Measurements from ENCODE around the gene PHYHIPL.
"Not testable (repeated sequence)": the region's sequence is repeated elsewhere in the genome, so short reads cannot be mapped to it uniquely, and the experiment has no call there.

The PHYHIPL gene

DNA sequence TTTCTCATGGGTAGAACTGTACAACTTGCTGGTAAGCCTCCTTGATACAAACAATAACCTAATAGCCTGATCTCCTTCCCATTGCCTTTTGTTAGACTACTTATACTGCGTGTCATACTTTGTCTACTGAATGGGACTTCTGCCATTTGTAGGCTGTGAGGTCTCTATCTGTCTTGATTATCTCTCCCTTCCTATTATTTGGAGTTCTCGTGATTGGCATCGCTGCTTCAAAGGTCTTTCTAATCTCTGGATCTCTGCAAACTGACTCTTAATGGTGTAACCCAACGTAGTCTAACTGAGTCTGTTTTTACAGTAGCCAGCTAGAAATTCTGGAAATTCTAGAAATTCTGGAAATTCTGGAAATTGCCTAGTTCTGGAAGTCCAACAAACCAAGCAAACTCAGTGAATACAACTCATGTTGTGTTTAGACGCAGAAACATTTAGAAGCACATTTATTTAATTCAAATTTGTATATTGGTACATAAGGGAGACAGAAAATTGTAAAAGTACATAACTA, 29.8 kb downstream of the PHYHIPL start:
- DNase-seq, result no peak

DNA sequence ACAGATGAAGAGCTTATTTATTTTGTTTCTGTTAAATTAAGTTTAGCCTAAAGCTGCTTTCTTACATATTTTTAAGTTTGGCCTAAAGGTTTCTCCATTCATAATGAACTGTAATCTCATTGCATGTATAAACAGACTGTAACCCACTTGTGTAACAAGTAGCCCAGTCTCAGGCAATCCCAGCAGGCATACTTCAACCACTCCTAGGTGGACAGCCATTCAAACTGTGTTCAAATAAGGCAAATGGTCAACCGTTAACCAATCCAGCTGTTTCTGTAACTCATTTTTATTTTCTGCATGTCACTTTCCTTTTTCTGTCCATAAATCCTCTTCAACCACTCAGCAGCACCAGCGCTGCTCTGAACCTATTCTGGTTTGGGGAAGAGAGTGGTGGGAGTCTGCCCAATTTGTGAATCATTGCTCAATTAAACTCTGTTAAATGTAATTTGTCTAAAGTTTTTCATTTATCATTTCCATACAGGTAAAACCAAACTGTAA, 35.9 kb downstream of the PHYHIPL start:
- DNase-seq, result no peak

GRCh38 chr10:59214160-59214559, 37.7 kb downstream of the PHYHIPL start:
- no peak for DNase-seq

GRCh38 chr10:59216178-59216869, 39.9 kb downstream of the PHYHIPL start:
- no peak for DNase-seq

- no peak for DNase-seq
Measured at GRCh38 chr10:59222788-59223187, 46.3 kb downstream of the PHYHIPL start.

DNA sequence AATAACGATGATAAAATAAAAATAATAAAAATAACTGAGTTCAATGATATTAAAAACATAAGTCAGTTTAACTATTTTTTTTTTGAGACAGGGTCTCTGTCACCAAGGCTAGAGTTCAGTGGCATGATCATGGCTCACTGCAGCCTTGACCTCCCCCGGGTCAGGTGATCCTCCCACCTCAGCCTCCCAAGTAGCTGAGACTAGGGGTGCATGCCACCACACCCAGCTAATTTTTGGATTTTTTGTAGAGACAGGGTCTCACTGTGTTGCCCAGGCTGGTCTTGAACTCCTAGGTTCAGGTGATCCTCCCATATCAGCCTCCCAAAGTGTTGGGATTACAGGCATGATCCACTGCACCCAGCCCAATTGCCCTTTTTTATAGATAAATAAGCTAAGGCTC, 47.2 kb downstream of the PHYHIPL start:
- DNase-seq, result not testable (repeated sequence)

DNA sequence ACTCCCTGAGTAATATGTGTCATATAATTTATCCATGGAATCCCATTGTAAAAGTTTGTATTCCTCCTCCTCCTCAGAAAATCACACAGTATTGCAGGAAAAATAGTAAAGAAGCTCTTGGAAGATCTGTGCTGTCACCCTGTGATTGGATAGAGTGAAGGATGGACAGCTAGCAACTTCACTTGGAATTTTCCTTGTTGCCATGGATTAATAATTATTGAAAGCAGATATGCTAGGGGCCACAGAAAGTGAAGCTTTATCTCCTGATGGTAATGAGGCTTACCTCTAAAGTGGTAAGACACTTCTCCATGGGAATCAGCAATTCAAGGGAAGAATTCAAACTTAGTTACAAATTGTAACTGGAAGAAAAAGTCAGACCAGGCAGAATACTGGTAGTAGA, 48.8 kb downstream of the PHYHIPL start:
- no peak for DNase-seq

DNA sequence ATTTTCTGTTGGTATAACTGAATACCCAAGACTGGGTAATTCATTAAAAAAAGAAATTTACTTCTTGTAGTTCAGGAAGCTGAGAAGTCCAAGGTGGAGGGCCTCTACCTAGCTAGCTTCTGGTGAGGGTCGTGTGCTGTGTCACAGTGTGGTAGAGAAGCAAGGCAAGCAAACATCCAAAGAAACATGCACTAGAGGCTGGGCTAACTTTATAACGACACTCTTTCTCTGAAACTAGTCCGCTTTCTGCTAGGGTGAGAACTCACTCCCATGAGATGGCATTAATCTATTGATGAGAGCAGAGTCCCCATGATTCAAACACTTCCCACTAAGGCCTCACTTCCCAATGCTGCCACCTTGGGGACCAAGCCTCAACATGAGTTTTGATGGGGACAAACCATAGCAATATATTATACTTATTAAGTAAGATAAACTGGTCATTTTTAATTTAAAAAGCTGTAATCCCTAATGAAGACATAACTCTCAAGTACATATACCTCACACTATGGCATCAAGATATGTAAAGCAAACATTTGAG, 50.8 kb downstream of the PHYHIPL start:
- no peak for DNase-seq

GRCh38 chr10:59229441-59229840, 53.0 kb downstream of the PHYHIPL start:
- no peak for DNase-seq

DNA sequence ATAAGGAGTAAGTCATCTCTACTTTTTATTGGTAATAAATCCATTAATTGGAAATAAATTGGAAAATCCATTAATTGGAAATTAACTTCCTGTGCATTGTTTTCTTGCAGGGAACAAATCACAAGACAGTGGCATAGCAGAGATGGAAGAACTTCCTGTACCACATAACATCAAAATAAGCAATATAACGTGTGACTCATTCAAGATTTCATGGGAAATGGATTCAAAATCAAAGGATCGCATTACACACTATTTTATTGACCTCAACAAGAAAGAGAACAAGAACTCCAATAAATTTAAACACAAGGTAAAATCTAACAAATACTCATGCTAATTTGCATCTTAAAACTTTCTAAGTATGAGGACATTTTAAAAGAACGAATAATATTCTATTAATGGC, 57.8 kb downstream of the PHYHIPL start:
- no peak for DNase-seq

GRCh38 chr10:59234816-59235429, 58.5 kb downstream of the PHYHIPL start:
- peak; percentile 23 for DNase-seq

DNA sequence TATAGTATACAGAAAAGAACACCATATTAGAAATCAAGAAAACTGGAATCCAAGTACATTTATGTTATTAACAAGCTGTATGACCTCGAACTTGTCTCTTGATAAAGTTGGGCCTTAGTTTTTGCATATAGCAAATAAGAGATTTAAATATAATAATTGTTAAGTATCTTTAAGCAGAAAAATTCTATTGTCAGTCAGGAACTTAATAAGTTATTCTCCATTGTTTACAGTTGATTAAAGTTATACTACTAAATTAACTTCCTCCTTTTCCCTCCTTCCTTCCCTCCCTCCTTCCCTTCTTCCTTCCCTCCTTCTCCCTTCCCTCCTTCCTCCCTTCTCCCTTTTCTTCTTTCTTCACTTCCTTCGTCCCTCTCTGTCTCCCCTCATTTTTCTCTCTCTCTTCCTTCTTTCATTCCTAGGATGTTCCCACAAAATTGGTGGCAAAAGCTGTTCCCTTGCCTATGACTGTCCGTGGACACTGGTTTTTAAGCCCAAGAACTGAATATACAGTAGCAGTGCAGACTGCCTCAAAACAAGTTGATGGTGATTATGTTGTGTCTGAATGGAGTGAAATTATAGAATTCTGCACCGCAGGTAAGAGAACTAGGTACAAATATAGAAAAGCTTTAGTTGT, 59.7 kb downstream of the PHYHIPL start:
- no peak for DNase-seq

DNA sequence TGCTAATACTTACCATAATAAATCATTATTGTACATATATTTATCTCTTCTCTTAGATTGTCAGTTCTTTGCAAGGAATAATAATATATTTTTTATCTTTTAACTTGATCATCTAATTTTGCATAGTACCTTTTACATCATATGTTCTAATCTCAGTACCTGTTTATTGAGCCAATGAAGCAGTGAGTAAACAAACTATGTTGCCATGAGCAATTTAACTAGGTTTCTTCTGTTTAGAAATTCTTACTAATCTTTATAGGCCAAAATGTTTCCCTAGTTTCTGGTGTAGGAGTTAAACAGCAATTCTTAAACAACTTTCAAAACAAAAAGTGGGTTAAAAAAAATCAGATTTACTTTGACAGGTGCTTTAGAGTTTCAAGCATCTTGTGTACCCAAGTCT, 61.3 kb downstream of the PHYHIPL start:
- no peak for DNase-seq

DNA sequence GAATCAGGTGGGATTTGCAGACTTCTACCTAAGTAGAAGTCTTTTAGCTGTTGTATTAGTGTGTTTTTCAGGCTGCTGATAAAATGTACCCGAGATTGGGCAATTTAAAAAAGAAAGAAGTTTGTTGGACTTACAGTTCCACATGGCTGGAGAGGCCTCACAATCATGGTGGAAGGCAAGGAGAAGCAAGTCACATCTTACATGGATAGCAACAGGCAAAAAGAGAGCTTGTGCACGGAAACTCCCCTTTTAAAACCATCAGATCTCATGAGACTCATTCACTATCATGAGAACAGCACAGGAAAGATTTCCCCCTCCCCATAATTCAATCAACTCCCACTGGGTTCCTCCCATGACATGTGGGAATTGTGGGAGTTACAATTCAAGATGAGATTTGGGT, 62.7 kb downstream of the PHYHIPL start:
- not testable (repeated sequence) for DNase-seq

- DNase-seq, result peak; percentile 65
Measured at GRCh38 chr10:59240582-59241183, 64.2 kb downstream of the PHYHIPL start.

DNA sequence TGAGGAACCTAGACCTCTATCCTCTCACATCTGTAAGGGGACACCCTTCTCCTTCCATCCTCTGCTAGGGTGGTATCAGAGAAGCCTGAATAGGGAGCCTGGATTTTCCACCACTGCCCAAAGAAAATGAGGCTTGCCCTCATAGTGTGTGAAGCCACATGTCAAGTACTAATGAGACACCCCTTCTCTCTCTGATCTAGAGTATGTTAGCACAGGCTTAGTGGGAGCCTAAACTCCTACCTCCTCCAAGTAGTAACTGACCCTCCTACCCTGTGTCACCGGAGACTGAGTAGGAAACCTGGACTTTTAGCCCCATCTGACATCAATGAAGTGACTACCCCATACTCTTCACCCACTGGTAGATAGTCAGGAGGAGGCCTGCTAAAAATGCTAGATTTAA, 65.6 kb downstream of the PHYHIPL start:
- DNase-seq, result no peak

GRCh38 chr10:59242991-59243390, 66.5 kb downstream of the PHYHIPL start:
- DNase-seq, result no peak

DNA sequence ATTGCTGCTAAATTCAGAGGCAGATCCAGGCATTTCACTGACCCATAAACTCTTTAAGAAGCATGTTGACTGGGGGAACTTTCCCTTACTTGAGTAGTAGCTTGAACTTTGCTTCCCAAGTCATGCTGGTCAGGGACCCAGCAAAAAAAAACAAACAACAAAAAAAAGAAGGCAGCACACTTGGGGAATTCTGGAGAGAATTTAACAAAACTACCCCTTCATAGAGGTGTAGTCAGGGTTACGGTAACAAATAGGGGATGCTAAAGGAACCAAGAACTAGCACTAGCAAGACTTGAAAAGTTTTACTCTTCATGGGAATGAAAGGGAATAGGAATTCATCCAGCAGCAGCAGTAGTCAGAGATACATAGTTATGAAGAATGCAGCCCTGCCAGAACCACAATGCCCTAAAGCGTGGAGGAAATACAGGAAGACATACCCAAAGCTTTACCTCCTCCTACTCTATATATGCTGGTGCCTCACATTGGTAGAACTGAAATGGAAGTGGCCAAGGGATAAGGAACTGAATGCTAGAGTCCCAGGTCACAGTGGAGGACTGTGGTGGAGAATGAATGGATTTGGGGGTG, 67.3 kb downstream of the PHYHIPL start:
- no peak for DNase-seq

GRCh38 chr10:59244871-59245270, 68.4 kb downstream of the PHYHIPL start:
- no peak for DNase-seq

DNA sequence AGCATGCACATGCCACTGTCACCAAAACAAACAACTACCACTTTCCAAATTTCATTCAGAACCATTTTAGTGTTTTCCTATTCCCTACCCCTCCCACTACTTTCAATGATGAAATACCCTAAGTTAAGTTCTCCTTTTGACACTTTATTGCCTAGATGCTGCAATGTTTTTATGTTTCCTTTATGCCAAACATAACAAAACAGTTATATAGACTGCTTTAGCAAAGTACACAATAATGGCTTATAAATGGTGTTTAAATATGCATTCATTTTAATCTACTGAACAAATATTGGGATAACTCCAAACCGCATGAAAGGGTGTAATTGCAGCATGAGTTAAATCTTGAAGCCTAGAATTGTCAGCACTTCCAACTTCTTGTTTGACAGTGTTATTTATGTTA, 69.2 kb downstream of the PHYHIPL start:
- peak; percentile 32 for DNase-seq

DNA sequence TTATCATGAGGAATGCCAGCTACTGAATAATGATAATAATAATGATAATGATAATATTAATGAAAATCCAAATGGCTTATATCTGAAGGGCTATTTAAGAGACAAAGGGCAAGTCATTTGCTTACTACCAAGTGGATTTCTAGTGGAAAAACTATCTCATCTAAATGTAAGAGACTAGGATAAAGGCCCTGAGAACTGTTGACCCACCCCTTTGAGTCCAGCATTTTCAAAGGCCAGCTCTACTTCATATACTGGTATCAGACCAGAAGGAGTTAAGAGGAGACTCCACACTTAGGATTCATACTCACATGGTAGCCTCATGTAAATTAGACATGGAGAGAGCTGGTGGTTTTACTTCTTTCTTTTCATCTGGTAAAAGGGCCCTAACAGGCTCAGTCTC, 76.0 kb downstream of the PHYHIPL start:
- no peak for DNase-seq

GRCh38 chr10:59255463-59255862, 79.0 kb downstream of the PHYHIPL start:
- no peak for DNase-seq

GRCh38 chr10:59257224-59257623, 80.8 kb downstream of the PHYHIPL start:
- no peak for DNase-seq

Measured in suppressor macrophage treated with lipopolysaccharide for 4 hours (primary cell).